ENCODE data around the gene GABRP. TPM values are rescaled to one million over a fixed set of nuclear protein-coding genes. Genes with fewer than 3 reads are reported as not detected.

GABRP gene
- total RNA-seq, 1 experiment from 2014 or later: not detected

DNA sequence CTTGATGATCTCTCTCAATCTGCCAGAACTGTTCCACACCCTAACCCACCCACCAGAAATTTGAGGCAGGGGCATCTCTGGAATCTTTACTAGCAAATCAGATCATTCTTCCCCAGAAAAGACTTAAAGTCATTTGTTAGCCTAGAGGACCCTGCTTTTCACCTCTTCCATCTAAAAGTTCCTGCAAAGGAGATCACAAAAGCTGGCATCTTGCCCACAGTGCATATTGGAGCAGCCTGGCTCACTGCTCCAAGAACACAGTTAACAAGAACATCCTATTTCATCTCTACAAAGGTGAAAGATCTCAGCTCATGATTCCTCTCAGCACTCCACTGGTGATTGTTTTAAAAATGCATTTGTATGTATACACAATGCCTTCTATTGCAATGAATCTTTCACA, 36.3 kb downstream of the GABRP start:
- H3K4me3 ChIP-seq (ENCODE audit: low read depth in 2 of 2, low read length in 2 of 2): no peak overlapping the region
- ATAC-seq (no peak), DNase-seq (ENCODE audit: low read depth, low spot score) (no peak)
- H3K9me3 ChIP-seq (ENCODE audit: control insufficient read depth, insufficient read depth, low read depth, low read length): no peaks in the 10 kb centered on the region
- H3K27me3 ChIP-seq (ENCODE audit: control insufficient read depth, insufficient read depth, low read length): peaks cover 2% of the 10 kb centered on the region; the same call in 1 of the 2 replicates
- in situ Hi-C loops (cut with HindIII; ENCODE audit: low pct_unique_long_range_greater_than_20kb, low sequenced_read_pairs): no loop called here
- no peak for TF ChIP-seq SIN3A (IDR thresholded peaks at IDR 0.05; ENCODE audit: borderline replicate concordance, insufficient read depth, low read depth, low read length)
- TF ChIP-seq, protein P1, sequence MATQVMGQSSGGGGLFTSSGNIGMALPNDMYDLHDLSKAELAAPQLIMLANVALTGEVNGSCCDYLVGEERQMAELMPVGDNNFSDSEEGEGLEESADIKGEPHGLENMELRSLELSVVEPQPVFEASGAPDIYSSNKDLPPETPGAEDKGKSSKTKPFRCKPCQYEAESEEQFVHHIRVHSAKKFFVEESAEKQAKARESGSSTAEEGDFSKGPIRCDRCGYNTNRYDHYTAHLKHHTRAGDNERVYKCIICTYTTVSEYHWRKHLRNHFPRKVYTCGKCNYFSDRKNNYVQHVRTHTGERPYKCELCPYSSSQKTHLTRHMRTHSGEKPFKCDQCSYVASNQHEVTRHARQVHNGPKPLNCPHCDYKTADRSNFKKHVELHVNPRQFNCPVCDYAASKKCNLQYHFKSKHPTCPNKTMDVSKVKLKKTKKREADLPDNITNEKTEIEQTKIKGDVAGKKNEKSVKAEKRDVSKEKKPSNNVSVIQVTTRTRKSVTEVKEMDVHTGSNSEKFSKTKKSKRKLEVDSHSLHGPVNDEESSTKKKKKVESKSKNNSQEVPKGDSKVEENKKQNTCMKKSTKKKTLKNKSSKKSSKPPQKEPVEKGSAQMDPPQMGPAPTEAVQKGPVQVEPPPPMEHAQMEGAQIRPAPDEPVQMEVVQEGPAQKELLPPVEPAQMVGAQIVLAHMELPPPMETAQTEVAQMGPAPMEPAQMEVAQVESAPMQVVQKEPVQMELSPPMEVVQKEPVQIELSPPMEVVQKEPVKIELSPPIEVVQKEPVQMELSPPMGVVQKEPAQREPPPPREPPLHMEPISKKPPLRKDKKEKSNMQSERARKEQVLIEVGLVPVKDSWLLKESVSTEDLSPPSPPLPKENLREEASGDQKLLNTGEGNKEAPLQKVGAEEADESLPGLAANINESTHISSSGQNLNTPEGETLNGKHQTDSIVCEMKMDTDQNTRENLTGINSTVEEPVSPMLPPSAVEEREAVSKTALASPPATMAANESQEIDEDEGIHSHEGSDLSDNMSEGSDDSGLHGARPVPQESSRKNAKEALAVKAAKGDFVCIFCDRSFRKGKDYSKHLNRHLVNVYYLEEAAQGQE (IDR thresholded peaks at IDR 0.05; ENCODE audit: insufficient read depth in 1 of 2, low read depth in 2 of 2, low read length in 1 of 2): no peak
- TF ChIP-seq POLR2AphosphoS5 (IDR thresholded peaks at IDR 0.05; ENCODE audit: low read depth, low read length): no peak
- no peak for TF ChIP-seq TCF7L2 (IDR thresholded peaks at IDR 0.05; ENCODE audit: low read depth, low read length)
- TF ChIP-seq, protein P2, sequence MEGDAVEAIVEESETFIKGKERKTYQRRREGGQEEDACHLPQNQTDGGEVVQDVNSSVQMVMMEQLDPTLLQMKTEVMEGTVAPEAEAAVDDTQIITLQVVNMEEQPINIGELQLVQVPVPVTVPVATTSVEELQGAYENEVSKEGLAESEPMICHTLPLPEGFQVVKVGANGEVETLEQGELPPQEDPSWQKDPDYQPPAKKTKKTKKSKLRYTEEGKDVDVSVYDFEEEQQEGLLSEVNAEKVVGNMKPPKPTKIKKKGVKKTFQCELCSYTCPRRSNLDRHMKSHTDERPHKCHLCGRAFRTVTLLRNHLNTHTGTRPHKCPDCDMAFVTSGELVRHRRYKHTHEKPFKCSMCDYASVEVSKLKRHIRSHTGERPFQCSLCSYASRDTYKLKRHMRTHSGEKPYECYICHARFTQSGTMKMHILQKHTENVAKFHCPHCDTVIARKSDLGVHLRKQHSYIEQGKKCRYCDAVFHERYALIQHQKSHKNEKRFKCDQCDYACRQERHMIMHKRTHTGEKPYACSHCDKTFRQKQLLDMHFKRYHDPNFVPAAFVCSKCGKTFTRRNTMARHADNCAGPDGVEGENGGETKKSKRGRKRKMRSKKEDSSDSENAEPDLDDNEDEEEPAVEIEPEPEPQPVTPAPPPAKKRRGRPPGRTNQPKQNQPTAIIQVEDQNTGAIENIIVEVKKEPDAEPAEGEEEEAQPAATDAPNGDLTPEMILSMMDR (IDR thresholded peaks at IDR 0.05): no peak
- intact Hi-C loops (cut with micrococcal nuclease; ENCODE audit: unreplicated experiment): no loop called here
- no peak overlapping the region for H3K27ac ChIP-seq (ENCODE audit: low read length)
- H3K36me3 ChIP-seq (ENCODE audit: control insufficient read depth, insufficient read depth, low read length): no peaks in the 10 kb centered on the region
- CTCF ChIA-PET: no interaction called here
- no peaks in the 10 kb centered on the region for H3K4me1 ChIP-seq (ENCODE audit: control insufficient read depth, insufficient read depth, low read length)
- POLR2A ChIA-PET: no interaction called here
- BruUV-seq (replicated peaks): no TSS peak

DNA sequence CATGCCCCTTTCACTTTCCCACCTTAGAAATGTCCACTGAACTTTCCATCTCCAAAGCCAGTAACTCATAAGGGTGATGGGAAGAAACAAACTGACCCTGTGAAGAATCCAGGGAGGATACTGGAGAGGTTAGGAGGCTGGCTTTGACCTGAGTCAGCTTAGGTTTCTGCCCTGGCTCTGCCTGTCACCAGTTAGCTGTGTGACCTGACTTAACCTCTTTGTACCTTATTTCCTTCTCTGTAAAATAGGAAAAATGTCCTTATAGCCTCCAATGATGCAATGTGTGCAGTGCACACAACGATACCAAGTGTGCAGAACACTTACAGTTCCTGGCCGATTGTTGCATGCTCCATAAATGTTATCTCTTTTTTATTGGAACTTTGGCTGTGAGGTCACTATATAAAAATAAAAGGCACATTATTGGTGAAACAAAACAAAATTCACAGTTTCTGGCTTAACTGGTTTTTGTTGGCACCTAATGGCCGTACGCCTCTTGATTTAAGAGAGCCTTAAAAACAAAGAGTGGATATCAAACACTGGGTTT, 37.8 kb downstream of the GABRP start:
- Histone ChIP-seq H3K4me1 (ENCODE audit: control insufficient read depth, insufficient read depth, low read length) (no peaks in the 10 kb centered on the region), H3K9me3 (ENCODE audit: control insufficient read depth, insufficient read depth, low read depth, low read length) (no peaks in the 10 kb centered on the region), H3K36me3 (ENCODE audit: control insufficient read depth, insufficient read depth, low read length) (no peaks in the 10 kb centered on the region), H3K27me3 (ENCODE audit: control insufficient read depth, insufficient read depth, low read length) (peaks cover 2% of the 10 kb centered on the region; the same call in 1 of the 2 replicates), H3K27ac (ENCODE audit: low read length) (no peak overlapping the region), H3K4me3 (ENCODE audit: low read depth in 2 of 2, low read length in 2 of 2) (no peak overlapping the region)
- intact Hi-C loops (cut with micrococcal nuclease; ENCODE audit: unreplicated experiment): no loop called here
- in situ Hi-C loops (cut with HindIII; ENCODE audit: low pct_unique_long_range_greater_than_20kb, low sequenced_read_pairs): no loop called here
- ChIA-PET POLR2A (no interaction called here), CTCF (no interaction called here)
- DNase-seq (ENCODE audit: low read depth, low spot score) (no peak), ATAC-seq (no peak)
- TF ChIP-seq, protein P2 (IDR thresholded peaks at IDR 0.05): no peak
- TF ChIP-seq SIN3A (IDR thresholded peaks at IDR 0.05; ENCODE audit: borderline replicate concordance, insufficient read depth, low read depth, low read length) (no peak), POLR2AphosphoS5 (IDR thresholded peaks at IDR 0.05; ENCODE audit: low read depth, low read length) (no peak), TCF7L2 (IDR thresholded peaks at IDR 0.05; ENCODE audit: low read depth, low read length) (no peak)
- no TSS peak for BruUV-seq (replicated peaks)

All from Panc1 (cell line).